K562 (cell line): ENCODE data around the gene KCTD1. TPM values are rescaled to one million over a fixed set of nuclear protein-coding genes. Genes with fewer than 3 reads are reported as not detected.

Experiments
- ATAC-seq: fragments of 200-7000 bp; cut with Tn5 transposase; 3 replicates; pipeline ENCODE4 v1.9.1; 2020; ENCODE audit warnings: moderate library complexity
- BruUV-seq: library from RNA; stranded (reverse); fragments of 400-500 nt; replicated peaks from 2 replicates; lab custom pipeline; 2021; lab: Mats Ljungman, UMichigan
- CTCF ChIA-PET: fragments of 300-600 bp; formaldehyde crosslinking; extraction: SDS; loops from one replicate; lab custom pipeline; 2021; ENCODE audit warnings: low intra/inter-chr PET ratio; lab: Yijun Ruan, JAX
- POLR2A ChIA-PET: fragments of 300-600, 350-650 bp; sonication (Branson Sonifier 250); formaldehyde crosslinking; extraction: SDS; loops from one replicate; lab custom pipeline; 2021; ENCODE audit warnings: antibody characterized with exemption, inconsistent platforms; lab: Yijun Ruan, JAX
- DNase-seq, 4 experiments: peaks; one replicate each; pipeline versions ENCODE4 v3.0.0 to v3.0.0-alpha.2; 2011 to 2018; ENCODE audit warnings: low spot score in 3 of 4, mixed read lengths in 3 of 4; ENCODE audit errors: extremely low read depth in 1 of 4
- FAIRE-seq: peaks from 2 replicates; lab custom pipeline; 2011; peaks lifted over from hg19 to GRCh38; lab: Jason Lieb, UNC
- H2AFZ ChIP-seq: 2 replicates; pipeline ENCODE4 v1.6.0; 2011; ENCODE audit warnings: low read depth, low read length, control low read depth, inconsistent platforms
- H3K27ac ChIP-seq: fragments of 200-600 bp; 3 replicates; pipeline ENCODE4 v1.8.0; 2011; ENCODE audit warnings: low read depth, mild to moderate bottlenecking, control low read depth, inconsistent platforms, low read length, moderate library complexity, mixed read lengths; ENCODE audit errors: extremely low read depth
- H3K27me3 ChIP-seq, 2 experiments: fragments of 300-600 bp in 1 of 2; 2 replicates in 1 of 2; 3 replicates in 1 of 2; pipeline versions ENCODE4 v1.6.0 to v1.8.0; 2011; ENCODE audit warnings: inconsistent platforms in 2 of 2, low read length in 2 of 2, mild to moderate bottlenecking in 1 of 2, mixed read lengths in 1 of 2, moderate library complexity in 1 of 2; ENCODE audit not compliant: control insufficient read depth in 2 of 2, insufficient read depth in 2 of 2
- H3K36me3 ChIP-seq: fragments of 300-600 bp; 3 replicates; pipeline ENCODE4 v1.8.0; 2011; ENCODE audit warnings: mild to moderate bottlenecking, low read length, inconsistent platforms; ENCODE audit not compliant: control insufficient read depth, insufficient read depth
- H3K4me1 ChIP-seq, 2 experiments: fragments of 200-600 bp in 1 of 2; replicated peaks in 1 of 2; 2 replicates in 1 of 2; 3 replicates in 1 of 2; pipeline versions ENCODE4 v1.5.1 to v1.8.0; 2011; ENCODE audit warnings: inconsistent platforms in 2 of 2, low read length in 2 of 2, mild to moderate bottlenecking in 1 of 2, mixed read lengths in 1 of 2, moderate library complexity in 1 of 2; ENCODE audit not compliant: control insufficient read depth in 2 of 2, insufficient read depth in 2 of 2
- H3K4me2 ChIP-seq: 2 replicates; pipeline ENCODE4 v1.6.1; 2011; ENCODE audit warnings: low read length, control low read depth, inconsistent platforms, mixed read lengths; ENCODE audit not compliant: insufficient read depth
- H3K4me3 ChIP-seq: fragments of 200-600 bp; sonication (generic), shearing (Covaris generic); 2 replicates; pipeline ENCODE4 v1.5.1; 2016; ENCODE audit warnings: control low read depth, inconsistent platforms
- H3K79me2 ChIP-seq: fragments of 200-600 bp; 3 replicates; pipeline ENCODE4 v1.8.0; 2011; ENCODE audit warnings: low read length, inconsistent platforms; ENCODE audit not compliant: control insufficient read depth, insufficient read depth
- H3K9ac ChIP-seq, 2 experiments: 2 replicates each; pipeline versions ENCODE4 v1.6.0 to v1.6.1; 2011; ENCODE audit warnings: low read depth in 2 of 2, low read length in 2 of 2, control low read depth in 1 of 2, inconsistent platforms in 1 of 2, mild to moderate bottlenecking in 1 of 2, mixed read lengths in 1 of 2; ENCODE audit not compliant: insufficient read depth in 1 of 2
- H3K9me1 ChIP-seq: one replicate; pipeline ENCODE4 v1.6.0; 2011; ENCODE audit warnings: inconsistent platforms, mild to moderate bottlenecking, low read length, moderate library complexity; ENCODE audit not compliant: control insufficient read depth, insufficient read depth
- H3K9me3 ChIP-seq: replicated peaks from 2 replicates; pipeline ENCODE4 v1.5.1; 2011; ENCODE audit warnings: low read depth, low read length, inconsistent platforms; ENCODE audit not compliant: control insufficient read depth, insufficient read depth
- H4K20me1 ChIP-seq: replicated peaks from 2 replicates; pipeline ENCODE4 v1.6.1; 2011; ENCODE audit warnings: low read length, inconsistent platforms, mixed read lengths; ENCODE audit not compliant: control insufficient read depth, insufficient read depth
- ARID2 ChIP-seq: fragments of 450-650 bp; IDR thresholded peaks from 2 replicates; pipeline ENCODE4 v1.6.1; 2017; ENCODE audit warnings: antibody characterized with exemption, mild to moderate bottlenecking
- ARID4B ChIP-seq: sonication (generic); formaldehyde crosslinking; IDR thresholded peaks from 2 replicates; pipeline ENCODE4 v1.8.0; 2022; ENCODE audit warnings: mild to moderate bottlenecking, missing genetic modification reagents
- ARNT ChIP-seq, 2 experiments: fragments of 450-650 bp; IDR thresholded peaks; 2 replicates each; pipeline ENCODE4 v1.6.1; 2016; ENCODE audit warnings: mild to moderate bottlenecking in 1 of 2
- CAMTA2 ChIP-seq: fragments of 250-450 bp; sonication (Bioruptor Pico); conservative IDR thresholded peaks from 2 replicates; pipeline ENCODE4 v1.5.1; 2022
- CBFA2T3 ChIP-seq: fragments of 450-650 bp; IDR thresholded peaks from 2 replicates; pipeline ENCODE4 v1.6.1; 2017
- PRDM10 ChIP-seq: fragments of 450-650 bp; IDR thresholded peaks from 2 replicates; pipeline ENCODE4 v1.6.1; 2018; ENCODE audit not compliant: partially characterized antibody
- ZBTB33 ChIP-seq: sonication (generic); formaldehyde crosslinking; IDR thresholded peaks from 2 replicates; pipeline ENCODE4 v1.8.1; 2023; ENCODE audit warnings: mild to moderate bottlenecking, missing genetic modification reagents
- ZNF224 ChIP-seq: sonication (generic); formaldehyde crosslinking; IDR thresholded peaks from 2 replicates; pipeline ENCODE4 v1.8.0; 2022; ENCODE audit warnings: mild to moderate bottlenecking, missing genetic modification reagents
- ZNF507 ChIP-seq: conservative IDR thresholded peaks from 2 replicates; pipeline ENCODE4 v1.6.1; 2017; ENCODE audit warnings: missing genetic modification characterization, missing compliant biosample characterization
- WGBS: fragments of 100-300 bp; shearing (Covaris generic); methylation state at CpG from one replicate; pipeline ENCODE4 v1.1.6; 2016; ENCODE audit warnings: low coverage, mixed read lengths; ENCODE audit not compliant: insufficient coverage; ENCODE audit errors: missing lambda C conversion rate; 5-methylcytosine and 5-hydroxymethylcytosine counted together
- in situ Hi-C: fragments of 300-500 bp; cut with MboI; formaldehyde crosslinking; loops from 4 replicates; pipeline ENCODE4 v1.15.0; 2018; ENCODE audit warnings: inconsistent platforms, mixed read lengths
- intact Hi-C: fragments of 100-400 bp; cut with micrococcal nuclease; formaldehyde crosslinking; loops from 2 replicates; pipeline ENCODE4 v1.14.2; 2022
- polyA plus RNA-seq, 8 experiments: library from polyadenylated mRNA; depleted of rRNA in 4 of 8; stranded (reverse) in 5 of 8; unstranded in 3 of 8; fragments of >200 nt; fragmentation: Nextera tagmentation in 2 of 8; fragmentation: Illumina TruSeq in 1 of 8; extraction: Ambion mirVana in 2 of 8; extraction: Trizol in 1 of 8; gene quantifications; 2 replicates each; pipeline versions ENCODE4 v1.2.1 to v1.2.3, GENCODE V29; 2011 to 2014; ENCODE audit warnings: inconsistent platforms in 1 of 8, missing spikeins in 1 of 8
- total RNA-seq, 7 experiments: library from RNA; depleted of rRNA in 6 of 7; stranded (reverse); fragments of >200 nt in 6 of 7; fragmentation: Illumina TruSeq in 2 of 7; extraction: Trizol in 2 of 7; gene quantifications; 2 replicates each; pipeline versions ENCODE4 v1.2.1 to v1.2.3, GENCODE V29; 2011 to 2021; ENCODE audit warnings: low replicate concordance in 1 of 7

KCTD1 gene
- total and polyA plus RNA-seq, 9 of the 15 experiments (the other 6 are each of a cell fraction or from before 2014, with no cell fraction given) = not detected

GRCh38 chr18:26482569-26482968 lies 65.8 kb downstream of the KCTD1 start (continued):
- TF ChIP-seq ARID4B = no peak
- TF ChIP-seq ARNT (IDR thresholded peaks at IDR 0.05) = no peak
- no peak for TF ChIP-seq ARID2
- no peak for TF ChIP-seq CAMTA2 (CRISPR knock-in tag)

- Histone ChIP-seq H3K4me1 (peaks cover 0 to 3% of the 10 kb centered on the region in 2 experiments; a peak in 1 of 5 replicates), H2AFZ (no peak overlapping the region), H3K79me2 (no peaks in the 10 kb centered on the region), H3K4me3 (no peak overlapping the region), H3K27me3 (peaks cover under 1 to 2% of the 10 kb centered on the region in 2 experiments; a peak in 1 of 5 replicates), H3K9me1 (no peaks in the 10 kb centered on the region), H3K36me3 (no peaks in the 10 kb centered on the region), H4K20me1 (no peaks in the 10 kb centered on the region), H3K9ac (no peak overlapping the region), H3K27ac (no peak overlapping the region), H3K9me3 (no peaks in the 10 kb centered on the region), H3K4me2 (no peak overlapping the region)
- ChIA-PET CTCF (no interaction called here), POLR2A (interaction anchor here (1.0 kb wide), 1 partner anchor 13 kb away, joined by 5 read pairs; no protein-coding TSS in a partner anchor)
- intact Hi-C loops = no loop called here
- WGBS = 2% methylated on average over 8 of the region's 8 CpGs
- ATAC-seq (no peak), DNase-seq (no peak), FAIRE-seq (no peak)
- in situ Hi-C loops = no loop called here
- no TSS peak for BruUV-seq
- no peak for TF ChIP-seq ZNF507 (tag)
- TF ChIP-seq ZNF224 (CRISPR knock-in tag) = no peak
- TF ChIP-seq ZBTB33 = no peak
- no peak for TF ChIP-seq CBFA2T3
- TF ChIP-seq PRDM10 = no peak
Observed at GRCh38 chr18:26480897-26481795, 67.2 kb downstream of the KCTD1 start.
